IMR-90 (cell line): ENCODE measurements around the gene ESYT3. TPM values are rescaled to one million over a fixed set of nuclear protein-coding genes. Genes with fewer than 3 reads are reported as not detected.
"Not testable (repeated sequence)": the region's sequence is repeated elsewhere in the genome, so short reads cannot be mapped to it uniquely, and the experiment has no call there.

ENCODE experiments used
- ATAC-seq: fragments of 200-7000 bp; cut with Tn5 transposase; 2 replicates; pipeline ENCODE4 v1.9.1; 2020; ENCODE audit warnings: low read depth, mild to moderate bottlenecking, moderate library complexity
- BruUV-seq: library from RNA; stranded (reverse); fragments of 400-500 nt; replicated peaks from 2 replicates; lab custom pipeline; 2021; lab: Mats Ljungman, UMichigan
- CTCF ChIA-PET: fragments of 300-600 bp; formaldehyde crosslinking; extraction: SDS; loops from one replicate; lab custom pipeline; 2021; ENCODE audit warnings: antibody characterized with exemption; lab: Yijun Ruan, JAX
- POLR2A ChIA-PET: fragments of 300-600 bp; sonication (Branson Sonifier 250); formaldehyde crosslinking; loops from one replicate; lab custom pipeline; 2022; ENCODE audit warnings: antibody characterized with exemption; ENCODE audit not compliant: unreplicated experiment; lab: Charles Lee
- DNase-seq: peaks from one replicate; pipeline ENCODE4 v3.0.0; 2013
- H2AFZ ChIP-seq: replicated peaks from 2 replicates; pipeline ENCODE3; 2013; ENCODE audit warnings: low read length, mild to moderate bottlenecking; ENCODE audit not compliant: poor library complexity
- H2AK5ac ChIP-seq: 2 replicates; pipeline ENCODE4 v1.6.1; 2013; ENCODE audit warnings: low read depth, low read length, inconsistent platforms
- H2AK9ac ChIP-seq: replicated peaks from 2 replicates; pipeline ENCODE3; 2013; ENCODE audit warnings: mild to moderate bottlenecking, low read depth, low read length, moderate library complexity; ENCODE audit not compliant: poor library complexity
- H2BK120ac ChIP-seq: 2 replicates; pipeline ENCODE4 v1.6.1; 2013; ENCODE audit warnings: low read depth, low read length, inconsistent platforms
- H2BK15ac ChIP-seq: 3 replicates; pipeline ENCODE4 v1.6.1; 2013; ENCODE audit warnings: low read depth, low read length, inconsistent platforms
- H2BK20ac ChIP-seq: 2 replicates; pipeline ENCODE4 v1.6.1; 2013; ENCODE audit warnings: low read depth, mild to moderate bottlenecking, inconsistent platforms, low read length, moderate library complexity
- H2BK5ac ChIP-seq: 2 replicates; pipeline ENCODE4 v1.6.1; 2013; ENCODE audit warnings: mild to moderate bottlenecking, low read depth, low read length, inconsistent platforms; ENCODE audit not compliant: poor library complexity, severe bottlenecking
- H3K14ac ChIP-seq: replicated peaks from 2 replicates; pipeline ENCODE4 v1.6.1; 2013; ENCODE audit warnings: low read depth, low read length, inconsistent platforms
- H3K18ac ChIP-seq: 2 replicates; pipeline ENCODE4 v1.6.1; 2013; ENCODE audit warnings: low read depth, low read length, control low read depth
- H3K23ac ChIP-seq: 2 replicates; pipeline ENCODE4 v1.6.1; 2013; ENCODE audit warnings: low read depth, low read length, inconsistent platforms
- H3K27ac ChIP-seq: 2 replicates; pipeline ENCODE4 v1.5.1; 2013; ENCODE audit warnings: mild to moderate bottlenecking, control low read depth, low read length; ENCODE audit not compliant: insufficient read depth
- H3K27me3 ChIP-seq: 2 replicates; pipeline ENCODE4 v1.6.1; 2013; ENCODE audit warnings: low read length; ENCODE audit not compliant: control insufficient read depth, insufficient read depth
- H3K36me3 ChIP-seq: 2 replicates; pipeline ENCODE4 v1.6.1; 2013; ENCODE audit warnings: low read length, mixed read lengths; ENCODE audit not compliant: control insufficient read depth, insufficient read depth
- H3K4ac ChIP-seq: 2 replicates; pipeline ENCODE4 v1.6.1; 2013; ENCODE audit warnings: low read depth, low read length, inconsistent platforms
- H3K4me1 ChIP-seq: 2 replicates; pipeline ENCODE4 v1.6.1; 2013; ENCODE audit warnings: low read length, mixed read lengths; ENCODE audit not compliant: control insufficient read depth, insufficient read depth
- H3K4me2 ChIP-seq: 2 replicates; pipeline ENCODE4 v1.6.1; 2013; ENCODE audit warnings: low read depth, mild to moderate bottlenecking, control low read depth, low read length, moderate library complexity
- H3K4me3 ChIP-seq: 2 replicates; pipeline ENCODE4 v1.5.1; 2013; ENCODE audit warnings: low read depth, mild to moderate bottlenecking, control low read depth, low read length, moderate library complexity; ENCODE audit not compliant: insufficient read depth
- H3K56ac ChIP-seq: 2 replicates; pipeline ENCODE4 v1.6.1; 2013; ENCODE audit warnings: low read length, inconsistent platforms; ENCODE audit not compliant: insufficient read depth; ENCODE audit errors: extremely low read depth
- H3K79me1 ChIP-seq, 2 experiments: 2 replicates each; pipeline ENCODE4 v1.6.1; 2013; ENCODE audit warnings: low read length in 2 of 2, inconsistent platforms in 1 of 2, low read depth in 1 of 2
- H3K9ac ChIP-seq: 2 replicates; pipeline ENCODE4 v1.6.1; 2013; ENCODE audit warnings: low read depth, low read length, control low read depth
- H3K9me1 ChIP-seq: 2 replicates; pipeline ENCODE4 v1.6.1; 2013; ENCODE audit warnings: low read length, inconsistent platforms; ENCODE audit not compliant: insufficient read depth
- H3K9me3 ChIP-seq: 2 replicates; pipeline ENCODE4 v1.6.1; 2013; ENCODE audit warnings: low read length; ENCODE audit not compliant: control insufficient read depth, insufficient read depth
- H4K20me1 ChIP-seq: 2 replicates; pipeline ENCODE4 v1.6.1; 2013; ENCODE audit warnings: low read length, inconsistent platforms; ENCODE audit not compliant: insufficient read depth
- H4K5ac ChIP-seq: 2 replicates; pipeline ENCODE4 v1.6.1; 2013; ENCODE audit warnings: mild to moderate bottlenecking, low read depth, low read length, control low read depth
- H4K8ac ChIP-seq, 2 experiments: 2 replicates each; pipeline ENCODE4 v1.6.1; 2013; ENCODE audit warnings: low read depth in 2 of 2, low read length in 2 of 2, control low read depth in 1 of 2, inconsistent platforms in 1 of 2
- H4K91ac ChIP-seq: 2 replicates; pipeline ENCODE4 v1.6.1; 2013; ENCODE audit warnings: low read depth, low read length, inconsistent platforms; ENCODE audit not compliant: insufficient read depth
- WGBS, 2 experiments: methylation state at CpG; one replicate each; pipeline versions ENCODE4 v1.1.5 to v1.1.7; 2013; ENCODE audit warnings: missing lambda C conversion rate in 2 of 2; ENCODE audit not compliant: insufficient read length in 1 of 2; ENCODE audit errors: extremely low coverage in 2 of 2; 5-methylcytosine and 5-hydroxymethylcytosine counted together
- dilution Hi-C: fragments of 300-500 bp; cut with HindIII; formaldehyde crosslinking; loops from one replicate; pipeline ENCODE4 v1.14.3; 2018; ENCODE audit warnings: low sequenced_read_pairs; ENCODE audit not compliant: unreplicated experiment
- in situ Hi-C: fragments of 300-500 bp; cut with MboI; formaldehyde crosslinking; loops from 3 replicates; pipeline ENCODE4 v1.14.3; 2019; ENCODE audit warnings: low sequenced_read_pairs, inconsistent platforms, mixed read lengths
- intact Hi-C: fragments of 100-400 bp; cut with micrococcal nuclease; formaldehyde crosslinking; loops from 2 replicates; pipeline ENCODE4 v1.10.0; 2022
- polyA plus RNA-seq, 3 experiments: library from polyadenylated mRNA; depleted of rRNA; stranded (reverse); fragments of >200 nt; gene quantifications; 2 replicates each; pipeline ENCODE4 v1.2.3, GENCODE V29; 2012; ENCODE audit warnings: low replicate concordance in 1 of 3
- total RNA-seq: library from RNA; depleted of rRNA; stranded (reverse); fragments of >200 nt; gene quantifications from 2 replicates; pipeline ENCODE4 v1.2.3, GENCODE V29; 2012

Gene ESYT3
- total and polyA plus RNA-seq, 2 of the 4 experiments (the other 2 are of a cell fraction), result under 0.01 to 0.02 TPM

DNA sequence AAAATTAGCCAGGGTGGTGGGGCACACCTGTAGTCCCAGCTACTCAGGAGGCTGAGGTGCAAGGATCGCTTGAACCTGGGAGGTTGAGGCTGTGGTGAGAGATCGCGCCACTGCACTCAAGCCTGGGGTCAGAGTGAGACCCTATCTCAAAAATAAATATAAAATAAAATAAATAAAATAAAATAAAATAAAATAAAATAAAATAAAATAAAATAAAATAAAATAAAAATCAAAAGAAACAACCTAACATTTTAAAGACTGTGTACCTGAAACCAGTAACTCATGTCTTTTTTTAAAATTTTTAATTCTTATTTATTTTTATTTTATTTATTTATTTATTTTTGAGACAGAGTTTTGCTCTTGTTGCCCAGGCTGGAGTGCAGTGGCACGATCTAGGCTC, 7.7 kb upstream of the ESYT3 start:
- H3K4me1 ChIP-seq, in situ Hi-C loops, H3K36me3 ChIP-seq, H2AFZ ChIP-seq, H3K9me1 ChIP-seq, H3K27ac ChIP-seq, H4K91ac ChIP-seq, H2BK15ac ChIP-seq, H3K56ac ChIP-seq, H4K8ac ChIP-seq, H4K20me1 ChIP-seq, DNase-seq, H3K4ac ChIP-seq, H3K23ac ChIP-seq, H3K79me1 ChIP-seq, H3K27me3 ChIP-seq, H2BK20ac ChIP-seq, ATAC-seq, H2AK5ac ChIP-seq, dilution Hi-C loops, H3K18ac ChIP-seq, H3K4me2 ChIP-seq, H2BK120ac ChIP-seq, H3K14ac ChIP-seq, H4K5ac ChIP-seq, H3K9me3 ChIP-seq, H2AK9ac ChIP-seq, H2BK5ac ChIP-seq, POLR2A ChIA-PET, H3K4me3 ChIP-seq, H3K9ac ChIP-seq, BruUV-seq: not testable (repeated sequence)
- intact Hi-C loops, result loop anchor here (1.0 to 5.0 kb wide), 4 partner anchors 94 to 359 kb away; no protein-coding TSS in a partner anchor
- CTCF ChIA-PET, result interaction anchor here (0.9 to 1.6 kb wide), 4 partner anchors 8 to 96 kb away, joined by 3 to 4 read pairs (median 4); partner anchors contain the start of gene ESYT3
- no CpG with 5 or more reads among the region's 4 CpGs for WGBS, 2 experiments
